Hepatocyte (in vitro differentiated cells): ENCODE data around the gene AKAP13. TPM values are rescaled to one million over a fixed set of nuclear protein-coding genes. Genes with fewer than 3 reads are reported as not detected.

Experiments used
- DNase-seq: peaks from one replicate; pipeline ENCODE4 v3.0.0-alpha.2; 2016; ENCODE audit warnings: low spot score
- H2AFZ ChIP-seq: fragments of 200-600 bp; sonication (generic); 2 replicates; pipeline ENCODE4 v1.6.0; 2016; ENCODE audit warnings: antibody characterized with exemption, mild to moderate bottlenecking
- H3K27ac ChIP-seq: fragments of 200-600 bp; sonication (generic); 2 replicates; pipeline ENCODE4 v1.5.1; 2016; ENCODE audit warnings: mild to moderate bottlenecking
- H3K27me3 ChIP-seq: fragments of 200-600 bp; sonication (generic); 2 replicates; pipeline ENCODE4 v1.6.1; 2016
- H3K36me3 ChIP-seq: fragments of 200-600 bp; sonication (generic); replicated peaks from 2 replicates; pipeline ENCODE4 v1.5.1; 2016; ENCODE audit warnings: low read depth; ENCODE audit not compliant: insufficient read depth
- H3K4me1 ChIP-seq: fragments of 200-600 bp; sonication (generic); 2 replicates; pipeline ENCODE4 v1.5.1; 2016; ENCODE audit warnings: mild to moderate bottlenecking, moderate library complexity; ENCODE audit not compliant: insufficient read depth
- H3K4me2 ChIP-seq: fragments of 200-600 bp; sonication (generic); 2 replicates; pipeline ENCODE4 v1.6.0; 2016
- H3K4me3 ChIP-seq: fragments of 200-600 bp; sonication (generic); 2 replicates; pipeline ENCODE4 v1.5.1; 2016; ENCODE audit warnings: mild to moderate bottlenecking
- H3K79me2 ChIP-seq: fragments of 200-600 bp; sonication (generic); 2 replicates; pipeline ENCODE4 v1.6.0; 2017; ENCODE audit warnings: mild to moderate bottlenecking
- H3K9me2 ChIP-seq: fragments of 200-600 bp; sonication (generic); replicated peaks from 2 replicates; pipeline ENCODE4 v1.6.0; 2017; ENCODE audit warnings: mild to moderate bottlenecking; ENCODE audit not compliant: insufficient read depth
- H3K9me3 ChIP-seq: fragments of 200-600 bp; sonication (generic); 2 replicates; pipeline ENCODE4 v1.5.1; 2016; ENCODE audit warnings: low read depth, mild to moderate bottlenecking
- H4K20me1 ChIP-seq: fragments of 200-600 bp; sonication (generic); 2 replicates; pipeline ENCODE4 v1.6.0; 2016; ENCODE audit warnings: mild to moderate bottlenecking; ENCODE audit not compliant: insufficient read depth, poor library complexity, severe bottlenecking
- CTCF ChIP-seq: fragments of 200-600 bp; sonication (generic); IDR thresholded peaks from 2 replicates; pipeline ENCODE4 v1.5.1; 2016; ENCODE audit warnings: antibody characterized with exemption, mild to moderate bottlenecking; ENCODE audit not compliant: poor library complexity
- EZH2 ChIP-seq: fragments of 200-600 bp; sonication (generic); IDR thresholded peaks from 2 replicates; pipeline ENCODE4 v1.6.1; 2016; ENCODE audit warnings: antibody characterized with exemption, mild to moderate bottlenecking, borderline replicate concordance
- EZH2phosphoT487 ChIP-seq: fragments of 200-600 bp; sonication (generic); IDR thresholded peaks from one replicate; pipeline ENCODE4 v1.6.1; 2018; ENCODE audit warnings: antibody characterized with exemption, mild to moderate bottlenecking, low read depth, moderate library complexity; ENCODE audit not compliant: unreplicated experiment, severe bottlenecking
- WGBS: methylation state at CpG from one replicate; pipeline ENCODE4 v1.1.6; 2016; ENCODE audit warnings: low lambda C conversion rate; ENCODE audit errors: missing lambda C conversion rate; 5-methylcytosine and 5-hydroxymethylcytosine counted together
- polyA plus RNA-seq: library from polyadenylated mRNA; unstranded; fragments of >200 nt; fragmentation: Nextera tagmentation; extraction: Ambion mirVana; gene quantifications from 2 replicates; pipeline ENCODE4 v1.2.1, GENCODE V29; 2016
- total RNA-seq: library from RNA; depleted of rRNA; stranded (reverse); fragments of >200 nt; gene quantifications from 2 replicates; pipeline ENCODE4 v1.2.3, GENCODE V29; 2014

Gene AKAP13
- total and polyA plus RNA-seq, 2 experiments from 2014 or later = 55.6 to 80.9 TPM

- Histone ChIP-seq H3K79me2 (no peaks in the 10 kb centered on the region), H3K36me3 (no peaks in the 10 kb centered on the region), H3K27me3 (no peaks in the 10 kb centered on the region), H4K20me1 (no peaks in the 10 kb centered on the region), H2AFZ (no peak overlapping the region), H3K4me3 (no peak overlapping the region), H3K9me3 (no peaks in the 10 kb centered on the region), H3K4me1 (no peaks in the 10 kb centered on the region), H3K9me2 (no peaks in the 10 kb centered on the region), H3K27ac (no peak overlapping the region), H3K4me2 (no peak overlapping the region)
- WGBS = 89% methylated on average over 4 of the region's 4 CpGs
- TF ChIP-seq EZH2 (no peak), EZH2phosphoT487 (no peak), CTCF (no peak)
- no peak for DNase-seq
Measured at GRCh38 chr15:85681386-85681785, 301.0 kb downstream of the AKAP13 start.

GRCh38 chr15:85684174-85684710 lies 303.8 kb downstream of the AKAP13 start:
- WGBS = 91% methylated on average over 6 of the region's 6 CpGs
- Histone ChIP-seq H2AFZ (no peak overlapping the region), H3K79me2 (no peaks in the 10 kb centered on the region), H4K20me1 (no peaks in the 10 kb centered on the region), H3K36me3 (no peaks in the 10 kb centered on the region), H3K4me3 (no peak overlapping the region), H3K27me3 (no peaks in the 10 kb centered on the region), H3K4me2 (no peak overlapping the region), H3K9me2 (no peaks in the 10 kb centered on the region), H3K4me1 (peaks cover 3% of the 10 kb centered on the region), H3K9me3 (no peaks in the 10 kb centered on the region), H3K27ac (no peak overlapping the region)
- DNase-seq = no peak
- TF ChIP-seq CTCF = no peak
- TF ChIP-seq EZH2 = no peak
- TF ChIP-seq EZH2phosphoT487 = no peak

- H3K4me3 ChIP-seq = no peak overlapping the region
- H4K20me1 ChIP-seq = no peaks in the 10 kb centered on the region
- peaks cover 6% of the 10 kb centered on the region for H3K4me1 ChIP-seq
- no peak overlapping the region for H3K27ac ChIP-seq
- H3K27me3 ChIP-seq = no peaks in the 10 kb centered on the region
- no peak overlapping the region for H2AFZ ChIP-seq
- WGBS = 83% methylated on average over 9 of the region's 9 CpGs
- no peak for DNase-seq
- H3K9me3 ChIP-seq = no peaks in the 10 kb centered on the region
- no peaks in the 10 kb centered on the region for H3K79me2 ChIP-seq
- no peak overlapping the region for H3K4me2 ChIP-seq
- no peaks in the 10 kb centered on the region for H3K36me3 ChIP-seq
- TF ChIP-seq CTCF (no peak), EZH2phosphoT487 (no peak), EZH2 (no peak)
- H3K9me2 ChIP-seq = no peaks in the 10 kb centered on the region
Measured at GRCh38 chr15:85685356-85685755, 305.0 kb downstream of the AKAP13 start.

- TF ChIP-seq EZH2phosphoT487 (no peak), EZH2 (no peak), CTCF (no peak)
- no peak for DNase-seq
- Histone ChIP-seq H3K4me1 (peaks cover 6% of the 10 kb centered on the region), H3K79me2 (peaks cover 3% of the 10 kb centered on the region), H3K9me3 (no peaks in the 10 kb centered on the region), H3K36me3 (no peaks in the 10 kb centered on the region), H3K9me2 (no peaks in the 10 kb centered on the region), H2AFZ (no peak overlapping the region), H3K4me2 (no peak overlapping the region), H4K20me1 (no peaks in the 10 kb centered on the region), H3K27ac (no peak overlapping the region), H3K27me3 (no peaks in the 10 kb centered on the region), H3K4me3 (no peak overlapping the region)
- WGBS = 97% methylated on average over 2 of the region's 2 CpGs
Measured at GRCh38 chr15:85687329-85687728, 306.9 kb downstream of the AKAP13 start.
